ENCODE results near the gene MCHR1.

DNA sequence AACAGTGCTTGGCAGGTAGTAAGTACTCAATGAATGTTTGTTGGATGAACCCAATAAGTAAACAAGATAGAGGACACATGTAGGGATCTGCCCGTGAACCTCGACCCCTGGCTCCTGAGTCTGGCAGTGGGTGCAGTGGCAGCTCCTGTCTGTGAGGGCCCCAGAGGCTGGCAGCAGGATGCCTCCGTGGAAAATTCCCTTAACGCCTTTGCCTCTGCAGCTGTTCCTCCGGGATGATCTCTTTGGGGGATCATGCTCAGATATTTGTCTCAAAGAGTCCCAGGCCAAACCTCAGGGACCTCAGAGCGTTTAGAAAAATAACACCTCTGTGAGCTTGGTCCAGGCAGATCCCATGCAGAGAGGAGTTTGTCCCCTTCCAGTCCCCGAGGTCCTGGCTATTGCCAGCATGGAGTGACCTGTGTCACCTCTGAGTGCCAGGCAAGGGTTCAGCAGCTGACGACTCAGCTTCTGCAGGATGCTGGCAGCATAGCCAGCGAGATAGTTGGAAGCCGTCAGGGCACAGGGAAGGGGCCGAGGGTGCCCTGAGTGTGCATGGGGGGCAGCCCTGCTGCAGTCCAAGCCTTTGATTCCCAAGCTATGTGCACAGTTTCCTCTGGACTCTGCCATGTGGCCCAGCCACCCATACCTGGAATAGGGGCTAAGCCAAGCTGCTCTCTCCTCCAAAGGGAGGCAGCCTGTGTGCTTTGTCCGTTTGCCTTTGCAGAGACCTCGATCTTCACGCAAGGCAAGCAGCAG is 613 bp upstream of the MCHR1 start:
- TF ChIP-seq GATA2 (IDR thresholded peaks at IDR 0.05; ENCODE audit: low read depth, low read length) (no peak), GATA3 (IDR thresholded peaks at IDR 0.05; ENCODE audit: low read depth, low read length) (no peak)

Data from SH-SY5Y (cell line).